Omental fat pad (tissue), 4 donors: ENCODE data around the gene ATP8B4. TPM values are rescaled to one million over a fixed set of nuclear protein-coding genes. Genes with fewer than 3 reads are reported as not detected.

Experiments used
- ATAC-seq: fragments of 150-250 bp; one replicate; pipeline ENCODE4 v1.9.1; 2016; ENCODE audit warnings: mild to moderate bottlenecking, moderate library complexity; ENCODE audit not compliant: low FRiP score
- DNase-seq: peaks from one replicate; pipeline ENCODE4 v3.0.0-alpha.2; 2019; ENCODE audit warnings: low spot score
- total RNA-seq, 4 donors: library from RNA; depleted of rRNA; stranded (reverse); fragments of >200 nt; gene quantifications; one replicate each; pipeline ENCODE4 v1.1.0, GENCODE V29; 2016
- TF ChIP-seq, protein P1 (sequence below), 3 donors: fragments of 450-650 bp; IDR thresholded peaks; one replicate each; pipeline ENCODE4 v1.5.1; 2016 to 2017; ENCODE audit warnings: antibody characterized with exemption in 3 of 3, mild to moderate bottlenecking in 3 of 3, moderate library complexity in 2 of 3

The ATP8B4 gene
- total RNA-seq, 4 donors from 2014 or later = 12.1 to 32.3 (median 16.5) TPM

DNA sequence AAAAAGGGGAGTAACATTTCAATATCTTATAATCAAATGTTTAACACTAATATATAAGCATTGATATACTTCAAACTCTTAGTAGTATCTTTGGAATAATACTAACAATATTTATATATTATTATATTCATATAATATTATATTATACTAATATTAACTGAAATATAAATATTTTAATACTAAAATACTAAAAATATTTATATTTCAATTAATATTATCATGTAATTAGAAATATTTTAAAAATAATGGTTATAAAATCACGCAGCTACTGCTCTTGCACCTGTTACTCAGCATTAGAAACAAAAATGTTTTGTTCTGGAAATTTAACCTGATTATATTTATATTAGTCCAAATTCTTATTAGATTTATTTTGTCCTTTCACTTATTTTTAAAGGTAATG lies 12.6 kb upstream of the ATP8B4 start:
- no peak for DNase-seq

DNA sequence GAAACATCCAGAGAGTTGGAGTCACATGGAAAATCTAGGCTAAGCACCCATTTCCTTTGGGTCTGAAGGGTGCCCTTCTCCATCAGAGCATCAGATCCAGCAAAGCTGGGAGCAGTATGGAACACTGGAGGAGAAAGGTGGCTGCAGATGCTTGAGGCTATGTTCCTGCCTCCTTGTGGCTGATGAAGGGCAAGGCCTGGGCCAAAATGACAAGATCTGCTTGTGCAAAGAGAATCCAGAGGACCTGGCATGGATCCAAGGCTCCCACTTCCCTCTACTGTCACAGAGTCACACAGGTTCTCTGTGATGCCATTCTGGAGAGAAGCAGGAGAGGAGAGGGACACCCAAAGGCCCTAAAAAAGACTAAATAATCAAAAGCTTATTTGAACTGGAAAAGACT lies 9.2 kb upstream of the ATP8B4 start:
- TF ChIP-seq, protein P1, sequence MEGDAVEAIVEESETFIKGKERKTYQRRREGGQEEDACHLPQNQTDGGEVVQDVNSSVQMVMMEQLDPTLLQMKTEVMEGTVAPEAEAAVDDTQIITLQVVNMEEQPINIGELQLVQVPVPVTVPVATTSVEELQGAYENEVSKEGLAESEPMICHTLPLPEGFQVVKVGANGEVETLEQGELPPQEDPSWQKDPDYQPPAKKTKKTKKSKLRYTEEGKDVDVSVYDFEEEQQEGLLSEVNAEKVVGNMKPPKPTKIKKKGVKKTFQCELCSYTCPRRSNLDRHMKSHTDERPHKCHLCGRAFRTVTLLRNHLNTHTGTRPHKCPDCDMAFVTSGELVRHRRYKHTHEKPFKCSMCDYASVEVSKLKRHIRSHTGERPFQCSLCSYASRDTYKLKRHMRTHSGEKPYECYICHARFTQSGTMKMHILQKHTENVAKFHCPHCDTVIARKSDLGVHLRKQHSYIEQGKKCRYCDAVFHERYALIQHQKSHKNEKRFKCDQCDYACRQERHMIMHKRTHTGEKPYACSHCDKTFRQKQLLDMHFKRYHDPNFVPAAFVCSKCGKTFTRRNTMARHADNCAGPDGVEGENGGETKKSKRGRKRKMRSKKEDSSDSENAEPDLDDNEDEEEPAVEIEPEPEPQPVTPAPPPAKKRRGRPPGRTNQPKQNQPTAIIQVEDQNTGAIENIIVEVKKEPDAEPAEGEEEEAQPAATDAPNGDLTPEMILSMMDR (IDR thresholded peaks at IDR 0.05) = no peak
- ATAC-seq (no peak), DNase-seq (peak; percentile 51)

More for the DNA sequence above, 12.6 kb upstream of the ATP8B4 start:
- TF ChIP-seq, protein P1 (IDR thresholded peaks at IDR 0.05) = no peak
- no peak for ATAC-seq

DNA sequence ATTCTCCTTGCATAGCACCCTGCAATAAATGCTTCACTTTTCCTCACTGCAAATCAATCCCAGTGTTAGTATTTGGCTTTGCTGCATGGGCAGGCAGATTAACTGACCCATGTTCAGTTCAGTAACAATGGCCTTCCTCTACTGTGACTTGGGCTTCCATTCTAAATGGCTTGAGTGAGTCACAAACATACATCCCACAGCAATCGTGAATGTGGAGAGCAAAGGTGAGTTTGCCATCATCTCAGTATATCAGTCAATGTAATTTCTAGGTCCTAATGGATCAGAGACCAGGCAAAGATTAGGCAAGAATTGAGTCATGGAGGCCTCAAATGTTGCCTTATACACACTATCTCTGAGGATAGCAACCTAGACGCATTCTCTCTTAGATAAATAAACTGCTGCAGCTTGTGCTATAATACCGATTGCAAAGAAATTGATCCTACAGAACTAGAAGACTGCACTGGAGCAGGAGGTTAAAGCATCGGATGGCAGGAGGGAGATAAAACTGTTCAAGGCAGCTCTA lies 8.3 kb upstream of the ATP8B4 start:
- DNase-seq = no peak
- ATAC-seq = no peak
- TF ChIP-seq, protein P1 (IDR thresholded peaks at IDR 0.05) = no peak

DNA sequence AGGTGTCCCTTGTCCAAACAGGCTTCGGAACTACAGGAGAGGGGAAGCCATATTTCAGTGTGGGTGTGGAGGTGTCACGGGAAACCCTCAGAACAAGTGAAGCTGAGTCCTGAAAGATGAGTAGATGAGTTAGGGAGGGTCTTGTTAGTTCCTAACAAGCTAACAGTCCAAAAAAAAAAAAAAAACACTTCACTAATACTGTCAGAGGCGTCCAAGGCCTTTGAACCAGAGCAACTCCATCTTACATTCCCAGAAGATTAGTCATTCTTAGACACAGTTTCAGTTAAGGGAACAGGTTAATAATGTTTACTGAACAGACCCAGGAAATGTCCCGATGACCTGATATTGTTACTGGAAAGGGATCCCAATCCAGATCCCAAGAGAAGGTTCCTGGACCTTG lies 7.0 kb upstream of the ATP8B4 start:
- DNase-seq = no peak
- no peak for ATAC-seq
- TF ChIP-seq, protein P1 (IDR thresholded peaks at IDR 0.05) = no peak

DNA sequence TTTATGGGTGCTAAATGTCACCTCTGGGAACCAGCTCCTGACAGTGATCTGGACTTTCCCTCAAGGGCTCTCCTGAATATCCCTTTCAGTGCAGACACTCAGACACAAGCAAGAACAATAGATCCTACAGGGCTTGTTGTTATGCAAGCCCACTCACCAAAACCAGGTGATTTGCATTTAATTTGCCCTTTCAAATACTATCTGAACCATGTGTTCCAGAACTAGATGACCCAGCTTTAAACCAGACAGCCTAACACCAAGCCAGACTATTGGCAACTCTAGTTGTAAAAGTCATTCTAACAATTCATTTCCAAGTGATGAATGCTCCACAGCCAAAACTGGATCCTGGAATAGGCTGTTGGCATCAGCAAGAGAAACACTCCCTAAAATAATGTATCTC lies 5.6 kb upstream of the ATP8B4 start:
- TF ChIP-seq, protein P1 (IDR thresholded peaks at IDR 0.05) = no peak
- no peak for DNase-seq
- no peak for ATAC-seq

DNA sequence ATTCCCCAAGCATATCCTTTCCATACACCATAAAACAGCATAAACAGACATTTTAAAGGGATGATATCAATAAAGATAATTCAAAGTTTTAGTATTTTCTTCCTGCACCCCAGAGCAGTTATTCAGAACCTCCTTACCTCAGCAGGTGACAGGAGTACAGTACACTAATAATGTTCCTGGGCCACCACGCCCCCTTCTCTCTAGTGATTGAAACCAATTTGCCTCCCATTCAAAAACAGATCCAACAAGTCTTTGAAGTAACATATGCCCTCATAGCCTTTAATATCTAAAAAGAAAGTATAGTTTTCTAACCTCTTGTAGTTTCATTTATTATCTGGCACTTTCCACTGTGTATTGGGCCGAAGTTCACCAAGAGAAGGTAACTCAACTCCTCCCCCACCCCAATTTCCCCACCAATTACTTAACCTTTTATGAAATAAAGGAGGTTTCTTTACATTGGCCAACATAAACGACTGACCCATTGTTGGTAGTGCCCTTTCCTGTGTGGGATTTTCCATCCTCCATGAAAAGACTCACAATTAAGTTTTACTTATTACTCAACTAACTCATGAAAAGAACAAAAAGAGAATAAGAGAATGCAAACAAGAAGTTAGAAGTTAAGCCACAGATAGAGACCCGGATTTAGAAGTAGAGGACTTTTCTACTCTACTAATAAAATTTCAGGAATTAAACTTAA lies 5.0 kb upstream of the ATP8B4 start:
- TF ChIP-seq, protein P1 (IDR thresholded peaks at IDR 0.05) = no peak
- DNase-seq = no peak
- no peak for ATAC-seq

DNA sequence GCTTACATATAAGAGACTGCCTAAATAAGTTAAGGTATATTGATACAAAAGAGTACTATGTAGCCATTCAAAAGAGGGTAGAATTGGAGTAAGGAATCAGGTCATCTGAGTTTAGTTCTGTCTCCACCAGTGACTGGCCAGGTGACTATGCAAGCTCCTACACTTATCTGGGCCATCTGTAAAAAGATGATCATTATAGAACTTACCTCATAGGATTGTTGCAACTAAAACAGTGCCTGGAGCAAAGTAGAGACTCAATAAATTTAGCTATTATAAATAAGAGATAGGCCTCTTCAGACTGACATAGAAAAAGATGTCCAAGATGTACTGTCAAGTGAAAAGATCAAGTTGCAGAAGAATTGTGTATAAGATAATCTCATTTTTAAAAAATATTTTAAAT lies 1.7 kb upstream of the ATP8B4 start:
- TF ChIP-seq, protein P1 (IDR thresholded peaks at IDR 0.05) = no peak
- DNase-seq (no peak), ATAC-seq (no peak)
